Endometrial microvascular endothelial cells (primary cell): ENCODE results near the gene DPYD. TPM values are rescaled to one million over a fixed set of nuclear protein-coding genes. Genes with fewer than 3 reads are reported as not detected.

ENCODE experiments used
- in situ Hi-C: cut with HindIII; loops from 2 replicates; pipeline ENCODE4 v1.10.0; 2017; ENCODE audit warnings: low sequenced_read_pairs, low pct_unique_long_range_greater_than_20kb; ENCODE audit errors: inconsistent ontology term
- total RNA-seq: library from RNA; depleted of rRNA; stranded (reverse); fragments of >200 nt; gene quantifications from one replicate; pipeline ENCODE4 v1.2.3, GENCODE V29; 2015; ENCODE audit errors: inconsistent ontology term

DPYD gene
- total RNA-seq, 1 donor from 2014 or later, result 39.4 TPM

DNA sequence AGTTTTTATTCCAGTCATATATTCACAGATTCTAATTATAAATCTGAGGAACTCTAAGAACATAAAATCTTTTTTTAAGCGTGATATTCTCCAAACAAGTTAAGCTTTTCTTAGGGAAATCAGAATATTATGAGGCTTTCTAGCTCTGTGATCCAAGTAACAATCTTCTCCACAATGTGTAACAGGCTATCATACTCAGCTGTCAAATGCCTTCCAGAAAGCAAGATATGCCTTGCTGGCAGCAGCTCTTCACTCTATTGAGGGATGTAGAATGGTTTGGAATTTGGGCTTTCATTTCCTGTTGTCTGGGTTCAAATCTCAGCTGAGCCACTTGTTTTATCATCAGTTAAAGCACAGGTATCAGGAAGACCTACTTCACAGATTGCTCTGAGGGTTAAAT lies 752.8 kb downstream of the DPYD start:
- in situ Hi-C loops, result no loop called here

DNA sequence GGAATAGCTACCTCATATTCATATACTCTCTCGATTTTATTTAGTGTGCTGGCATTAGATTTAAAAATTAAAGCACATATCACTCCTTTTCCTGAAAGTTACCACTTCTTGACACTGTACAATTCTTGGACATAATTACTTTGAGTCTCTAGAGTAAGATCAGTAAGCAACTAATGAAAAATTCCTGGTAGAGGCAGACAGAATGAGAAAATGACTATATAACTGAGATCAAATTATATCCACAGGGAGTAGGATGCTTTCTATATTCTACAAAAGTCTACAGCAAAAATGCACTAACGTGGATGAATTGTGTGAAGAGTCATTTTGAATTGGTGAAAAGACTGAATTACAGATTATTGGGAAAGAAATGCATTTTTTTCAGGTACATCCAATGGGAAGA lies 753.6 kb downstream of the DPYD start:
- in situ Hi-C loops, result no loop called here

DNA sequence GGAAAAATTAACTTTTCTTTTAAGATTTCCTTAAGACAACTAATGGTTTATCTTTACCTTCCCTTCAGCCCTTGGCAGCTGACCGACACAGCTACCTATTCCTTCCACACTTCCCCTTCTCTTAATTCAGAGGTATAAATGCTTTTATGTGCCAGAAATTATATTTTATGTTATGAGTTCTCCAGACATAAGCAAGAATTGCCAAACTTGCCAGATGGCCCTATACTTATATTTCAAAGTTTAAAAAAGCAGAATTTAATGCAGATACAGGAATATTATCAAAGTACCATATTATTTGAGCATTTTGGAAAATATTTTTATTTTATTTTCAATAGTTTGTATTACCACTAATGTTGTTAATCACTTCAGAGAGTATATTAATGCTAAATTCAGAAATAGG lies 754.2 kb downstream of the DPYD start:
- in situ Hi-C loops, result no loop called here

DNA sequence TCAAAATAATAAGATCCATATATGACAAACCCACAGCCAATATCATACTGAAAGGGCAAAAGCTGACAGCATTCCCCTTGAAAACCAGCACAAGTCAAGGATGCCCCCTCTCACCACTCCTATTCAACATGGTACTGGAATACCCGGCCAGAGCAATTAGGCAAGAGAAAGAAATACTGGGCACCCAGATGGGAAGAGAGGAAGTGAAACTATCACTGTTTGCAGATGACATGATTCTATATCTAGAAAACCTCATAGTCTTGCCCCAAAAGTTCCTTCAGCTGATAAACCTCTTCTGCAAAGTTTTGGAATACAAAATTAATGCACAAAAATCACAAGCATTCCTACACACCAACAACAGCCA lies 756.6 kb downstream of the DPYD start:
- in situ Hi-C loops, result no loop called here

DNA sequence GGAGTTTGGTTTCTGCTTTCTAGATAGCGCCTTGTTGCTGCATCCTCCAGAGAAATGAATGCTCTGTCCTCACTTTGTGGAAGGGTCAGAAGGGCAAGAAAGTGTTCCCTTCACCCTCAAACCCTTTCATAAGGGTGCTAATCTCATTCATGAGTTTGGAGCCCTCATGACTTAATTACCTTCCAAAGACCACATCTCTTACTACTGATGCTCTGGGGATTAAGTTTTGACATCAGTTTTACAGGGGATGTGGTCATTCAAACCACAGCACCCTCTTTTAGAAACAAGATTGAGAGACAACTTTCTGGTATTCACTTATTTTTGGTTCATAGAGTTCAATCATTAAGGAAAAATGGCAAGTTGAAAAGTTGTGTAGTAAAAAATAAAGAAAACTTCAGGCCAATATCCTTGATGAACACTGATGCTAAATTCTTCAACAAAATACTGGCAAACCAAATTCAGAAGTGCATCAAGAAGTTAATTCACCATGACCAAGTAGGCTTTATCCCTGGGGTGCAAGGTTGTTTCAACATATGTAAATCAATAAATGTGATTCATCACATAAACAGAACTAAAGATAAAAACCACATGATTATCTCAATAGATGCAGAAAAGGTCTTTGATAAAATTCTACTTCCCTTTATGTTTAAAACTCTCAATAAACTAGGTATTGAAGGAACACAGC lies 757.1 kb downstream of the DPYD start:
- in situ Hi-C loops, result no loop called here

DNA sequence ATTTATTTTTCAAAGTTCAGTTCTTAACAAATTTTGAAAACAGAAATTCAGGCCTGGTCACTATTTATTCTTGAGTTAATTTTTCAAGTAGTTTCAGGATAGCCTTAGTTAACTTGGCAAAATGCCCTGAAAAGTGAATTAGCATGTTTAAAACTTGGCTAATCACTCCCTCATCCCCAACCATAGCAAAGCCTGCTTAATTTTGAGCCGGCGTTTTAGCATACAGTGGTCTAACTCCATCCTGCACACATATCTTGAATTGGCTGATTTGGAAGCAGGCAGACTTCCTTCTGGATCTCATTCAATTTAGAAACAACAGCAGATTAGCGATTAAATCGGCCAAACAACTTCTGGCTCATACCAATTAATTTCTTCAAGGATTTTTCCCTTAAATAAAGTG lies 760.0 kb downstream of the DPYD start:
- in situ Hi-C loops, result no loop called here

DNA sequence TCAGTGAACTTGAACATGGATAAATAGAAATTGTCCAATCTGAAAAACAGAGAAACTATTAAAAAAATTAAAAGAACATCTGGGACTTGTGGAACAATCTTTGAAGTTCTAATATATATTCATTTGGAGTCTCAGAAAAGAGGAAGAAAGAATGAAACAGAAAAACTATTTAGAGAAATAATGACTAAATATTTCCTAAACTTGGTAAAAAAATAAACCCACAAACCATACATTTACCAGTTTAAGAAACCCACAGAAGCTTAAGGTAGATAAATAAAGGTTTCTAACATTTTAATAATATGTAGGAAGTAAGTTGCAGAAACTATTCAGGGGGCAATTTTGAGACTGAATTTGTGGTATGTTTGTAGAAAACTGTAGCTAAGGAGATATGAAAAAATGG lies 761.5 kb downstream of the DPYD start:
- in situ Hi-C loops, result no loop called here

DNA sequence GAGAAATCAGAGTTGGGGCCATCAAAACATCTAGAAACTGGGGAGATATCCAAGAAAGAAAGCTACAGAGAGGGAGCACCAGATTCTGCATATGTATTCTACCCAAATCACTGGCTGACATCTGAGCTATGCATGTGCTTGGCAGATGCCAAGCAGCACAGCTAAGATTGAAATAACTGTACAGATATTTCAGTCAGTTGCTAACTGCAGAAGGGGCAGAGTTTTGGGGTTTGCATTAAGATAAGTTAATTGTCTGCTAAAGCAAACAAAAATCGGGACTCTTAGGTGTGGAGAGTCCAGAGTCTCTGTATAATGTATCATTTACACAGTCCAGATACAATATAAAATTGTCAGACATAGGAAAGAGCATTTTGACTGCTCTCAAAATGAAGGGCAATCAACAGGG lies 762.1 kb downstream of the DPYD start:
- in situ Hi-C loops, result no loop called here

DNA sequence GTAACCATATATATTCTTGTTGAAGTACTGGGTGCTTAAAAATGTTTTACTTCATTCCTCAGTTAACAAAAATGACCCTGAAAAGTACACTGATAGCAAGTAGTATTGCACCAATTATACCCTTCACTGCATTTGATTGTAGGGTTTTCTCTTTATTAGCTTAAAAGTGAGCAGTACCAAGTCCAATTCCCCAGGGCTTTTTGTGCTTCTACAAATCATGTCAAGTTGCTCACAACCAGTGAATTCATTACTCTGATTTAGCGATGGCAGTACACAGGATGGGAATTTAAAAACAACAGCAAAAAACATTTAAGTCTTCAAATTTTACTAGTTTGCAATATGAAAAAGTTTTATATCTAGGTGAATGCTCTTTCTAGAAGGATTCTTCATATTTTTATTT lies 762.8 kb downstream of the DPYD start:
- in situ Hi-C loops, result no loop called here

DNA sequence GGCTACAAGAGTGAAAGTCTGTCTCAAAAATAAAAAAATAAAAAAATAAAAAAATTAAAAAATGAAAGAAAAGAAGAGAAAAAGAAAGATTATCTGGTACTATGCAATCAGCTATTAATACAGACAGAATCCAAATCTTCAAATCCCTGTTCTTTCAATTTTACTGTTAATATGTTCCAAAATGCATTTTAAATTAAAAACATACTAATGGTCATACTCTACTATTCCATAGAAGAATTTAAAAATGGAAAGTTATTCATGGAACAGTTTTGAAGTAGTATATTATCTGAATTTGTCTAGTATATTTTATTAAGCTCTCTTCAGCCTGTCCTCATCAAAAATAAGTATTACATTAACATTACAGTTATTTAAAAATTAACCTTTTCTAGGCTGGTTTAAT lies 769.2 kb downstream of the DPYD start:
- in situ Hi-C loops, result no loop called here

DNA sequence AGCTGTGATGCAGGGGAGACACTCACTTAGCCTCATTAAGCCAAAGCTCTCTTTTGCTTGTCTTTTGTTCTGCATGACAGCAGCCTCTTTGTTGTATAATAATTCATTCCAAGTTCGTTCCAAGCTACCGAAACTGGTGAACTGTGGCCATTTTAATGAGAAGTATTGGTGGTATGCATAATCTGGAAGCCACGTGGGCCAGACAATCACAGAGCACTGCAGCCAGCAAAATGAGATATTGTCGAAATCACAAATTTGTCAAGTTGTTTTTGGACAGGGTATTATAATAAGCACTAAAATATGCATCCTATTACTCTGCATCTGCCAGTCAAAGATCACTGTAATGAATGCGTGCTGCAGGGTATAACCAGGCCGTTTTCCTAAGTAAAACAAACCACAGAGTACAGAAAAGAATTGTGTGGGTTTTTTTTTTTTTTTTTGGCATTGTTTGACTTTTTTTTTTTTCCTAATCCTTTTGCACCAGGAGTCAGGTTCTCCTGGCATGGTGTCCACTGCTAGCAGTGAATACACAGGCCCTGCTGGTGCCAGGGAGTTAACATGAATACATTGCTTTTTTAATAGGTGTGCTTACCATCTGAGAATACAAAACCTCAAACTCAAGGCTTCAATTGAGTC lies 775.4 kb downstream of the DPYD start:
- in situ Hi-C loops, result no loop called here

DNA sequence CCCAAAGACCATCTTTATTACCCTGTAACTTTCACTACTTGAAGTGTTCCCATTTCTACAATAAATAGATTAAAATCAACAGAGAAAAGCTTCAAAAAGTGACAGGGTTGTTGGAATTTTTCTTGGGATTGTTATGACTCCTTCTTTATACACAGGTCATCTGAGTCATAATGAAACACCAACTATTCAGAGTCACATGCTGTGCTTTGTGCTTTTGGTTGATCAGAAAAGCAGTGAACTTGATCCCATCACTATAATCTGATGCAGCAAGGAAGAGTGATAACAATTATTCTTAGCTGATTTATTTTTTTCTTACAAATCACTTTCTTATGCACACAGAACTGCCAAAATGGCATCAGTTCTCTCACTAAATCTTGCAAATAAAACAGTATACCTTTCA lies 776.3 kb downstream of the DPYD start:
- in situ Hi-C loops, result no loop called here

DNA sequence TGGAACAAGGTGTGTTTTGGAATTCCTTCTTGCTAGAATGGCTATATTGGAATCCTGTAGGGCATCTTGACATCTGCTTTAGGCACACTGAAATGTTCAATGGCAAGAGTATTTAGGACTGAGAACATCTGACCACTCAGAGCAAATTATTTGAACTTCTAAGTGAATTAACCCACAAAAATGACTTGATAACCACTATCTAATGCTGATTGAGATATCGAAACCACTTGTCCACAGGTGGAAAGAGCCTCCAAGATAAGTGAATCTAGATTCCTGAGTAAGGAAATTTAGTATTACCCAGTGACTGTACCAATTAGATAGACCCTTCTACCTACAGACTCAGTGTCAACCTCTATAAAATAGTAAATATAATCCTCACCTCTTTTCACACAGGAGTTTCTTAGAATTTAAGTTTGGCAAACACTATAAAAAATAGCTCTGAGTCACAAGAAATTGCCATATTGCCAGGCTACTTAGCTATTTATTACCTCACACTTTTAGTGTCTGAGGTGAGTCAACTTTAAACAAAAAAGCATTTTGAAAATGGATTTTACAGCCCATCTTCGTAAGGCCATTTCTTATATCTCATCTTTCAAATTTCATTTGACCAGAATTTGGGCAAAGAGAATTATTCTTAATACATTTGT lies 777.5 kb downstream of the DPYD start:
- in situ Hi-C loops, result no loop called here

DNA sequence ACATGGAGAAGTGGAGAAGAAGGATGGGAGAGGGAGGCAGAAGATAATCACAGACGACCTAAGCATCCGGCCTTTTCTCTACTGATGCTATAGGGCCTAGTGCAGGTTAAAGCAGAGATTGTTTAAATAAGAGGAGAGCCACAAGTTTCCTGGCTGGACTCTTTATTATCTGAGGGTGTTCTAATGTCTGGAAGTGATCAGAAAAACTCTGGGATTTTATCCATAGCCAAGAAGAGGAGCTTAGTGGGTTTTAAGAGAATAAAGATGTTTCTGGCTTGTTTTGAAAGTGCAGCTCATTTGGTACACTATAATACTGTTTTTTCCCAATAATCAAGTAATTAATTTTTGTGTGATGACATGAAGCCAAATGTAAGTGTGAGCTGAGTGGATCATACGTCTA lies 780.2 kb downstream of the DPYD start:
- in situ Hi-C loops, result no loop called here

DNA sequence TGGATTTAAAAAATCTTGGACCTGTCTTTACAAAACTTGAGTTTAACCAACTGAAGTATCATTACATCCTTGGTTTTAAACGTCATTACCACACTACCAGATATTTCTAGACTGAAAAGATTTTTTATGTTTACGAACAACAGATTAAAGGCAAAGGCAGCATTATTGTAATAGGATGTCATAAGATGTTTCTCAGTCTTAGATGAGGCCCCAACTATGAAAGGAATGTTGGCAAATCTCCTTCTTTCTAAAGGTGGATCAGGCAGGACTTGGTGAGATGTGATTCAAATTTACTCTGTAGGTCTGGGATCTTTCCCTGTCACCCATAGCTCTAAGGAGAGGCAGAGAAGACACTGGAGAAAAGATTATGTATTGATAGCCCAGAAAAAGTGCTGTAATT lies 781.3 kb downstream of the DPYD start:
- in situ Hi-C loops, result no loop called here

DNA sequence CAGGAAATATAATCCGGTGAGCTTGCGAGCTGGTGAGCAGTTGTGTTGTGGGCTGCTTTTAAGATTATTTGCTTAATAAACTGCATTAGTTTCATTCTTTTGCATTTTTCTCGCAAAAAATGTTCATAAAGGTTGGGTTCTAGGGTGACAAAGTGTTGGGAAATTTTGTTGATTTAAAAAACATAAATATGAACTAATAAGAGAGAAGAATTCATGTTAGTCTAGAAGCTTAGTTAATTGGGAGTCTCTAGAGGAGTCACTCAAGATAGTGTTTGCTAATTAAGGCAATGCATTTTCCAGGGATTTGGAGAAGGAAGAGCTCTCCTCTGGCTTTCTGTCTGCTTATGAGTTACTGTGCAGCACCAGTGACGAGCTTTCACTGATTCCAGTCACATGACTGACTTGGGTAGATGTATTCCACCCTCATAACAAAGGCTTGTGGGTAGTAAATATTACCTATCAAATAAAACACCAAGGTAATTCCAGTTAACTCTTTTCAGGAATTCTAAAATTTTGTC lies 782.3 kb downstream of the DPYD start:
- in situ Hi-C loops, result no loop called here

DNA sequence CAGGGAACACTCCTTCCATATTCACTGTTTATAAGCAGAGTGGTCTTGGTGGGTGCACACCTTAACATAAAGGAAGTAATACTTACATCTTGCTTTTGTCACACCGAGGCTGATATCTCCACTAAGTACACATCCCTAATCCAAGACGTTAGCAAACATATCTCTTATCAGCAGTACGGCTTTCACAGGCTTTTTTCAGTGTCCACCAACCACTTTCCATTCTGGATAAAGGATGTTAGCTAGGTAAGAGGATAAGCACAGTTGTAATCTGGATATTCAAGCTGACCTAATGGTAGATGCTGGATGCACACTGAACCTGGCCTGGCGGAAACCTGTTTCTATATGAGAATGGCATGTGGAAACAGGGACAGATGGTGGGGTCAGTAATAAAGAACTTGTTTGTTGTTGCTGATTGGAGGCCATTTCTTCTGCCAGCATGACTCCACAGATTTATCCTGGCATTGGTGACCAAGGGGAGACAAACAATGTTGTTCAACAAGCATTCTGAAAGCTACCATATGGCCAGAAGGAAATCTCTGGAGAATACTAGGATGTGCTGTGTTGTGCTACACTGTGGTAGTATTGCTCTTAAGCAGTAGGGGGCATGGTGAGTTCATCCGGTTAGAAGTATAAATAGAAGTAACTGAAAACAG lies 782.8 kb downstream of the DPYD start:
- in situ Hi-C loops, result no loop called here

DNA sequence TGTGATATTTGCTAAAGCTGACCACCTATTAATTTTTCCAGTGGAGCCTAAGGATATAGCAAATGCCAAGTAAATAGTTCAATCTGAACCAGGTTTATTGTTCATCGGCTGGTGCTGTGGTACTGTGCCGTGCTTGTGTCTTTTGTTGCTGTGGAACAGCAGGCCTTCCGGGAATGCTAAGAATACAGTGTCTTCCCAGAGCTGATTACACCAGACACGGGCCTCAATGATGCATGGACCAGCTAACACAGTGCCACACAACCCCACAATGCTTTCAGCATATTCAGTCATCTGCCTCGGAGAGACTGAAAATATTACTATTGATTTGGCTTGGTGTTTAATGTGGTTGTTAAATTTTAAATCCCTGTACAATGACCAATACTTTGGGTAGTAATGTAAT lies 783.8 kb downstream of the DPYD start:
- in situ Hi-C loops, result no loop called here

DNA sequence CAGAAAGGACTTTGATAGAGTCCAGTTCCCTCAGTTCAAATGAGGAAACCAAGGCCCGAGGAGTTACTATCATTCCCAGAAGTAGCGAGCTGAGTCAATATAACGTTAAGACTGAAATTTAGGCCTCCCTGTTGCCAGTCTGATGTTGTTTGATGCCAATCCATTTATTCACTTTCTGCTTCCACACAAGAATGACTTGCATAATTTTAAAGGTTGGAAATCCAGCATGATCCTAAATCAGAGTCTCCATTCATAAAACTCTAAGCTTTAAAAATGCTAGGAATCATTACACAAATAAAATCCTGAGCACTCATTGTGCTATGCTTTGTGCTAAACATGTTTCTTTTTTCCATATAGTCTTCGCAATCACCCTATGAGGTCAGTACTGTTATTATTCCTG lies 784.9 kb downstream of the DPYD start:
- in situ Hi-C loops, result no loop called here

DNA sequence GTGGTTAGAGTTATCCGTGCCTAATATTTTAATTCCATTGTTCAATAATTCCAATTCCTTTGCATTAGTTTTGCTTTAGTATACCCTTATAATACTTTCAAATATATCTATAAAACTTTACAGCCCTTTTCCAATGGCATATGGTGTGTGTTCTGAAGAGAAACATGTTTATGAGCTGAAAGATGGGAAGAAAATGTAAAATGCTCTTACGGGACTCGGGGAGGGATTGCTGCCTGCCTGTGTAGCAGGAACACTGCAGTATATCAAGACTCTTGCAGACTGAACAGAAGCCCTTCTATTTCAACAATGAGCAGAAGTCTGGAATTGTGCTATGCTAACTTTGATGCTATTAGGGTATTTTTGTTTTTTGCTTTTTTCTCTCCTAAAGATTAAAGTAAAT lies 792.4 kb downstream of the DPYD start:
- in situ Hi-C loops, result no loop called here
